ENCODE data around the gene GIPC3.

Gene GIPC3

GRCh38 chr19:3604987-3605343, 19.7 kb downstream of the GIPC3 start:
- H3K4me1 Mint-ChIP-seq: peaks cover 10% of the 10 kb centered on the region
- H3K27ac Mint-ChIP-seq: no peak overlapping the region
- no peak overlapping the region for H3K4me3 Mint-ChIP-seq
- no peaks in the 10 kb centered on the region for H3K9me3 Mint-ChIP-seq
- ATAC-seq: peak; percentile 58
- DNase-seq (ENCODE audit: low spot score in 2 of 2): no peak
- peaks cover under 1% of the 10 kb centered on the region for H3K36me3 Mint-ChIP-seq

- H3K4me1 Mint-ChIP-seq: peaks cover 10% of the 10 kb centered on the region
- no peaks in the 10 kb centered on the region for H3K9me3 Mint-ChIP-seq
These were observed 20.1 kb downstream of the GIPC3 start for GRCh38 chr19:3605361-3605760.

GRCh38 chr19:3605770-3606169, 20.5 kb downstream of the GIPC3 start:
- no peaks in the 10 kb centered on the region for H3K9me3 Mint-ChIP-seq
- H3K36me3 Mint-ChIP-seq: peaks cover 4% of the 10 kb centered on the region
- no peak overlapping the region for H3K27ac Mint-ChIP-seq
- H3K4me1 Mint-ChIP-seq: peaks cover 10% of the 10 kb centered on the region
- no peak for ATAC-seq
- H3K4me3 Mint-ChIP-seq: no peak overlapping the region
- no peak for DNase-seq (ENCODE audit: low spot score in 2 of 2)

More at GRCh38 chr19:3605361-3605760, 20.1 kb downstream of the GIPC3 start:
- Mint-ChIP-seq H3K4me3 (no peak overlapping the region), H3K36me3 (peaks cover 4% of the 10 kb centered on the region), H3K27ac (no peak overlapping the region)
- DNase-seq (ENCODE audit: low spot score in 2 of 2): no peak
- no peak for ATAC-seq

GRCh38 chr19:3606174-3606689, 21.0 kb downstream of the GIPC3 start:
- DNase-seq (ENCODE audit: low spot score in 2 of 2) (no peak), ATAC-seq (peak; percentile 69)
- Mint-ChIP-seq H3K9me3 (no peaks in the 10 kb centered on the region), H3K4me1 (peaks cover 10% of the 10 kb centered on the region), H3K4me3 (no peak overlapping the region), H3K27ac (no peak overlapping the region), H3K36me3 (peaks cover 4% of the 10 kb centered on the region)

- peaks cover 7% of the 10 kb centered on the region for H3K36me3 Mint-ChIP-seq
- no peak within 1 kb of the TSS for H3K27ac Mint-ChIP-seq
- DNase-seq (ENCODE audit: low spot score in 2 of 2) (peak; percentile 56 to 78), ATAC-seq (peak; percentile 65)
- H3K4me3 Mint-ChIP-seq: no peak within 1 kb of the TSS
- H3K9me3 Mint-ChIP-seq: no peaks in the 10 kb centered on the region
- peaks cover 10% of the 10 kb centered on the region for H3K4me1 Mint-ChIP-seq
These were observed 21.5 kb downstream of the GIPC3 start, which contains the start of gene TBXA2R for GRCh38 chr19:3606690-3607289. TBXA2R (minus strand) TSS chr19:3606875; CDS start chr19:3600634, 6,241 bp downstream.

GRCh38 chr19:3607303-3608078, 22.2 kb downstream of the GIPC3 start:
- H3K4me1 Mint-ChIP-seq: peaks cover 10% of the 10 kb centered on the region
- peaks cover 11% of the 10 kb centered on the region for H3K36me3 Mint-ChIP-seq
- no peaks in the 10 kb centered on the region for H3K9me3 Mint-ChIP-seq
- no peak overlapping the region for H3K4me3 Mint-ChIP-seq
- ATAC-seq: no peak
- peak overlapping the region; percentile 7 for H3K27ac Mint-ChIP-seq
- DNase-seq (ENCODE audit: low spot score in 2 of 2): no peak

GRCh38 chr19:3608079-3608641, 22.9 kb downstream of the GIPC3 start:
- no peak overlapping the region for H3K4me3 Mint-ChIP-seq
- no peak for DNase-seq (ENCODE audit: low spot score in 2 of 2)

GRCh38 chr19:3608750-3609322, 23.6 kb downstream of the GIPC3 start:
- Mint-ChIP-seq H3K9me3 (no peaks in the 10 kb centered on the region), H3K27ac (no peak overlapping the region), H3K4me3 (no peak overlapping the region), H3K4me1 (peaks cover 10% of the 10 kb centered on the region), H3K36me3 (peaks cover 11% of the 10 kb centered on the region)
- no peak for ATAC-seq
- no peak for DNase-seq (ENCODE audit: low spot score in 2 of 2)

More at GRCh38 chr19:3608079-3608641, 22.9 kb downstream of the GIPC3 start:
- ATAC-seq: no peak
- Mint-ChIP-seq H3K27ac (peak overlapping the region; percentile 7), H3K36me3 (peaks cover 11% of the 10 kb centered on the region), H3K9me3 (no peaks in the 10 kb centered on the region), H3K4me1 (peaks cover 10% of the 10 kb centered on the region)

- no peak for DNase-seq (ENCODE audit: low spot score in 2 of 2)
These were observed 24.8 kb downstream of the GIPC3 start for GRCh38 chr19:3609779-3610719.

GRCh38 chr19:3610745-3611717, 25.8 kb downstream of the GIPC3 start:
- H3K9me3 Mint-ChIP-seq: no peaks in the 10 kb centered on the region
- ATAC-seq (no peak), DNase-seq (ENCODE audit: low spot score in 2 of 2) (no peak)
- no peak overlapping the region for H3K4me3 Mint-ChIP-seq
- peaks cover 10% of the 10 kb centered on the region for H3K4me1 Mint-ChIP-seq
- peaks cover 11% of the 10 kb centered on the region for H3K36me3 Mint-ChIP-seq
- H3K27ac Mint-ChIP-seq: no peak overlapping the region

More at GRCh38 chr19:3609779-3610719, 24.8 kb downstream of the GIPC3 start:
- H3K4me1 Mint-ChIP-seq: peaks cover 10% of the 10 kb centered on the region
- H3K27ac Mint-ChIP-seq: no peak overlapping the region
- H3K9me3 Mint-ChIP-seq: no peaks in the 10 kb centered on the region
- no peak overlapping the region for H3K4me3 Mint-ChIP-seq
- ATAC-seq: no peak
- H3K36me3 Mint-ChIP-seq: peaks cover 11% of the 10 kb centered on the region

GRCh38 chr19:3611841-3612240, 26.6 kb downstream of the GIPC3 start:
- no peak overlapping the region for H3K27ac Mint-ChIP-seq
- no peak for ATAC-seq
- H3K36me3 Mint-ChIP-seq: peaks cover 19% of the 10 kb centered on the region
- H3K9me3 Mint-ChIP-seq: no peaks in the 10 kb centered on the region
- no peak overlapping the region for H3K4me3 Mint-ChIP-seq
- peaks cover 10% of the 10 kb centered on the region for H3K4me1 Mint-ChIP-seq
- DNase-seq (ENCODE audit: low spot score in 2 of 2): no peak

- no peak overlapping the region for H3K27ac Mint-ChIP-seq
- DNase-seq (ENCODE audit: low spot score in 2 of 2): no peak
- peaks cover 10% of the 10 kb centered on the region for H3K4me1 Mint-ChIP-seq
- peaks cover 24% of the 10 kb centered on the region for H3K36me3 Mint-ChIP-seq
- H3K9me3 Mint-ChIP-seq: no peaks in the 10 kb centered on the region
- no peak overlapping the region for H3K4me3 Mint-ChIP-seq
- no peak for ATAC-seq
These were observed 27.1 kb downstream of the GIPC3 start for GRCh38 chr19:3612330-3612729.

GRCh38 chr19:3612901-3613741, 27.8 kb downstream of the GIPC3 start:
- ATAC-seq: no peak
- Mint-ChIP-seq H3K4me1 (peaks cover 3% of the 10 kb centered on the region), H3K36me3 (peaks cover 29% of the 10 kb centered on the region), H3K27ac (no peak overlapping the region), H3K4me3 (no peak overlapping the region), H3K9me3 (no peaks in the 10 kb centered on the region)
- no peak for DNase-seq (ENCODE audit: low spot score in 2 of 2)
